NCI-H2227 (cell line): ENCODE measurements around the gene ADAM22.
"Not testable (repeated sequence)": the region's sequence is repeated elsewhere in the genome, so short reads cannot be mapped to it uniquely, and the experiment has no call there.

Source experiments
- DNase-seq: peaks from one replicate; lab custom pipeline; 2025; ENCODE audit not compliant: unreplicated experiment; lab: John Stamatoyannopoulos, UW

Gene ADAM22

DNA sequence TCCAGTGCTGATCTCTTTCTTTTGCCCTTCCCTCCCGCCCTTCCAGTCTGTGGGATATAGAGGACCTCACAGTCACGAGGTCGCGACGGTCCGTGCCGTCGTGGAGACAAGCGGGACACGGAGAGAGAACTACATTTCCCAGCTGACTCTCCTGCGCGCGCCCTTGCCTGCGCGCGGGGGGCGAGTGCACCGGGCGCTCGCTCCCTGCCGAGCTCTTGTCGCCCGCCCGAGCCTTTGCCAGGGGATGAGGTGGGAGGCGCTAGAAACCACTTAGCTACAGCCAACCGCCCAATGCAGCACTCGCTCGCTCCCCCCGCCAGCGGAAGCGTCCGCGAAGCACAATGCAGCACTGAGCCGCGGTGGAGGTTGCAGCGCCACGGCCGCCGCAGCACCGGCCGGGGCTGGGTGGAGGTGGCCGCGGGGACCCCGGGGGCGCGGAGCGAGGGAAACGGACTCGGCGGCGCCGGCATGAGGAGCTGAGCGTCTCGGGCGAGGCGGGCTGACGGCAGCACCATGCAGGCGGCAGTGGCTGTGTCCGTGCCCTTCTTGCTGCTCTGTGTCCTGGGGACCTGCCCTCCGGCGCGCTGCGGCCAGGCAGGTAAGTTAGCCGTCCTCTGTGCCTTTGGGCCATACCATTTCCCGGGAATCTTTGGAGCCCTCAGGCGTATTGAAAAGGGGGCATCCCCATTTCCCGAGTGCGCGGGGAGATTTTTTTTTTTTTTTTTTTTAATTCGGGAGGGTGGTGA, at the start of gene ADAM22:
ADAM22 (plus strand) TSS at position 299 of the 746 bp plus-strand sequence; CDS start at position 514, 215 bp downstream.
- DNase-seq: peak; percentile 97

- DNase-seq: no peak
Observed at GRCh38 chr7:87885018-87885417, 49.0 kb upstream of the ADAM22 start.

DNA sequence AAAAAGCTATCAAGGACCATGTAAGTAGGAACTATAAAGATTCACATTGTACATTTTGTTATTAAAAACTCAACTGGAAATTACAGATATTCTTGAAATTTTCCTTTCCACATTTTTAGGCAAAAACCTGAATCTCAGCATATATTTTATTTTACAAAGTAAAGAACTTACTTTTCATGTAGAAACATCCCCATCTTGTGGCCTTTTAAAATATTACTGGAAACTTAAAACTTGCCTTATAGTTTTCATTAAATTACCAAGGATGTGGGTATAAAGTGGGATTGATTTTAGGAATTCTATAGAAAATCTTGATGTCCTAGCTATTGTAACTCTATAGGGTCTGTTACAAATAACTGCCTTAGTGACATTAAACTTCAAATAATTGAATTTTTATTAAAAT, 47.2 kb upstream of the ADAM22 start:
- DNase-seq: peak; percentile 36

- DNase-seq: no peak
Observed at GRCh38 chr7:87895363-87895762, 38.7 kb upstream of the ADAM22 start.

DNA sequence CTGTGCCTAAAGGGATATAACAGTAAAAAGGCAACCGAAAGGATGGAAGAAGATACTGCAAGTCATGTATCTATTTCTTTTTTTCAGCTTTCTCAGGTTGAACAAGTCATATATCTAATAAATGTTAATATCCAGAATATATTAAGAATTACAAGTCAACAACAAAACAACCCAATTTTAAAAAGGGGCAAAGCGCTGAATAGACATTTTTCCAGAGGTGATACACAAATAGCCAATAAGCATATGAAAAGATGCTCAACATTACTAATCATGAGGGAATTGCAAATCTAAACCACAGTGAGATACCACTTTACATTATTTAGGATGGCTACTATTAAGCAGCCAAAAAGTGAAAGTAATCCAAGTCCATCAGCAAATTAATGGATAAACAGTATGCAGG, 34.8 kb upstream of the ADAM22 start:
- DNase-seq: no peak

- not testable (repeated sequence) for DNase-seq
Observed at GRCh38 chr7:87907136-87907906, 26.7 kb upstream of the ADAM22 start.

- DNase-seq: not testable (repeated sequence)
Observed at GRCh38 chr7:87908814-87909213, 25.2 kb upstream of the ADAM22 start.

- DNase-seq: no peak
Observed at GRCh38 chr7:87912121-87912520, 21.9 kb upstream of the ADAM22 start.

DNA sequence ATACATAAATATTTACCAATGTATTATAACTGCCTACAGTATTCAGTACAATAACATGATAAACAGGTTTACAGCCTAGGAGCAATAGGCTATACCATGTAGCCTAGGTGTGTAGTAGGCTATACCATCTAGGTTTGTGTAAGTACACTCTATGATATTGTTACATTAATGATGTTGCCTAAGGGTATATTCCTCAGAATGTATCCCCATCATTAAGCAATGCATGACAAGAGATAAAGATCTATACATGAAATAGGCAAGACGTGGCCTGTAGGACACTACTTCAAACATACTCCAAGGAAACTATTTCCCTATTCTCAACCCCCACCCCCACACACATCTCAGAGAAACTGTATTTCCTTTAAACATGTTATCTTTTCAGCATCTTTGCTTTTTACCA, 15.3 kb upstream of the ADAM22 start:
- DNase-seq: no peak

- DNase-seq: no peak
Observed at GRCh38 chr7:87919875-87920274, 14.2 kb upstream of the ADAM22 start.

DNA sequence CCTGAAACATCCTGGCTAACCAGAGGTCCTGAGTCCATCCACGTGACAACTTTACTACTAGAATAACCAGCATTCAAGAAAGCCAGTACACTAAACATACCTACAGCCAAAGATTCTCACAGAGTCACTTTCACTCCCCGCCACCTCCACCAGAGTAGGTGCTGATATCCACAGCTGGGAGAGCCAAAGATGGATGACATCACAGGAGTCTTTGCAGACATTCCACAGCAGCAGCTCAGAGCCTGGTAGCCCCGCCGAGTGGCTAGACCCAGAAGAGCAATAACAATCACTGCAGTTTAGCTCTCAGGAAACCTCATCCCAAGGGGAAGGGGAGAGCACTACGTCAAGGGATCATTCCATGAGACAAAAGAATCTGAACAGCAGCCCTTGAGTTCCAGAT, 13.5 kb upstream of the ADAM22 start:
- no peak for DNase-seq

GRCh38 chr7:87922759-87923395, 11.2 kb upstream of the ADAM22 start:
- not testable (repeated sequence) for DNase-seq

DNA sequence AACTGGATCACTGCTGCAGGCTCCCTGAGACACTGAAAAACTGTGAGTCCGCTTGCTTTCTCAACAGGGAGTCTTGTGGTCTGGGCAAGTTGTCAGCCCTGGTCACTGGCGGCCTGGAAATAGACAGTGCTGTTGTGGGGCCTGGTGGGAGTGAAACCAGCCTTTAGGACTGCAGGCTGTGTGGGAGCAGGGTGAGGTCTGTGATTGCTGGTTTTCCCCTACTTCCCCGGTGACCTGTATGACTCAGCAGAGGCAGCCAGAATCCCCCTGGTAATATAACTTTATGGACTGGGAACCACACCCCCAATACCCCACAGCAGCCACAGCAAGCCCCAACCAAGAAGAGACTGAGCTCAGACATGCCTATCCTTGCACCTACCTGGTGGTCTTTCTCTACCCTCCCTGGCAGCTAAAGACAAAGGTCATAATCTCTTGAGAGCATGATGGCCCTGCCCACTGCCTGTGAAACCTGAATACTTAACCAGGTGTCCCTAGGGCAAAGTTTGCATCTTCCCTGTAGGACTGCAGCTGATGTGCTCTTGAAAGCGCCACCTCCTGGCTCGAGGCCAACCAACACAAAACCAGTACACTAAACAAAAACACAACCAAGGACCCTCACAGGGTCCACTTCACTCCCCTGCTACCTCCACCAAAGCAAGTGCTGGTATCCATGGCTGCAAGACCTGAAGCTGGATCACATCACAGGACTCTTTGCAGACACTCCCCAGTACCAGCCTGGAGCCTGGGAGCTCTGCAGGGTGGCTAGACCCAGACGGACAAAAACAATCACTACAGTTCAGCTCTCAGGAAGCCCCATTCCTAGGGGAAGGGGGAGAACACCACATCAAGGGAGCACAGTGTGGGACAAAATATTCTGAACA, 7.2 kb upstream of the ADAM22 start:
- no peak for DNase-seq

- no peak for DNase-seq
Observed at GRCh38 chr7:87933605-87933952, 472 bp upstream of the ADAM22 start.

DNA sequence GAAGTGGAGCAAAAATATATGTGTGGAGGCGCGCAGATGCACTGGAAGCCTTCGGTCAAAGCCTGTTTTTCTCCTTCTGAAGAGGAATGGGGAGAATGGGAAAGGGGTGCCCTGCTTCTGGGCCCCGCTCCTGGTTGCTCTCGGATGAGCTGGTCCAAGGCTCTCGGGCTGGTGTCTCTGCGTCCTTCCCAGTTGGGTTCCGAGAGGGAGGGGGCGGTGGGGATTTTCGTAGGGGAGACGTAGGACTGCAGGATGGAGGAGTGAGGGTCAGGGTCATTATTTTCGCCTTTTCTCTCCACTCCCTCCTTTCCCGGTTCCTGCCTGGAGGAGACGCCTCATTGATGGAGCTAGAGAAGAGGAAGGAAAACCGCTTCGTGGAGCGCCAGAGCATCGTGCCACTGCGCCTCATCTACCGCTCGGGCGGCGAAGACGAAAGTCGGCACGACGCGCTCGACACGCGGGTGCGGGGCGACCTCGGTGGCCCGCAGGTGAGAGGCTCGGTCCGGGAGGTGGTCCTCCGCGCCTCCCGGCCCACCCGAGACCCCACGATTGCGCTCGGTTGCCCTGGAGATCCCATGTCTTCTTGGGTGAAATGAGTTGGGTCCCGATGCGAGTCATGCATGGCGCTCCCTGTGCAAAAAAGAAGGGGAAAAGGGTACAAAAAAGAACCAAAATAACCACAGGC, 790 bp downstream of the ADAM22 start:
- peak; percentile 62 for DNase-seq

- DNase-seq: no peak
Observed at GRCh38 chr7:87935384-87935706, 1.3 kb downstream of the ADAM22 start.

- DNase-seq: no peak
Observed at GRCh38 chr7:87941138-87941537, 7.1 kb downstream of the ADAM22 start.

DNA sequence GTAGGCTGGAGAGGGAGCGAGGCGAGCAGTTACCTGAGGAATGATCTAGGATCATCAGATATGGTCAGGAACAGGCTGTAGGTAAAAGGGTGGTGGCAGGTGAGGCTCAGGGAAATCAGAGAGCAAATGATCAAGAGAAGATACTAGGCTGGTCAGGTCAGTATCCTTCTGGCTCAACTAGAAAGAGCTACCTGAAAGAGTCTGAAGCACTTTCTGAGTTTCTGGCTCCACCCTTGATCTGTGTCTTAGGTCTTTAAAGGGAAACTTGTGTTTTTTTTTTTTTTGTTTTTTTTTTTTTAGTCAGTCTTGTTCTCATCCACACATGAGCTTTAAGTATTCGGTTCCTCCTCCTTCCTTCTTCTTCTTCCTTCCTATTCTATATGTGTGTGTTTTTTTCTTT, 10.5 kb downstream of the ADAM22 start:
- DNase-seq: no peak

GRCh38 chr7:87945926-87946325, 11.9 kb downstream of the ADAM22 start:
- not testable (repeated sequence) for DNase-seq

DNA sequence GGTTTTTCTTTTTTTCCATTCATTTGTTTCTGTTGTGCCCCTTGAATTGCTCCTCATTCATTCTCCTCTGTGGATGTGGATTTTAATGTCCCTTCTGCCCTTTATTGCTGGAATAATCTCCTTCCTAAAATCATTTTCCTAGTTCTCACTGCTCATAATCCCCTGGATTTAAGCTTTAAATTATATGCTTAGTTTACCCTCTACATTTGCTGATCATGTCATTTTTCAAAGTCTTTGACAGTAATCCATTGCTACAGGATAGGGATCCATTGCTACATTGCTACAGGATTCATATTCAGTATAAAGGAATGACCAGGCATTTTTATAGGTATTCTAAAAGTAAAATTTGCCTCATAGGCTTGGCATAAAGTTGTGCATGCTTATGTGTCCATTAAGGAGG, 14.3 kb downstream of the ADAM22 start:
- DNase-seq: no peak

DNA sequence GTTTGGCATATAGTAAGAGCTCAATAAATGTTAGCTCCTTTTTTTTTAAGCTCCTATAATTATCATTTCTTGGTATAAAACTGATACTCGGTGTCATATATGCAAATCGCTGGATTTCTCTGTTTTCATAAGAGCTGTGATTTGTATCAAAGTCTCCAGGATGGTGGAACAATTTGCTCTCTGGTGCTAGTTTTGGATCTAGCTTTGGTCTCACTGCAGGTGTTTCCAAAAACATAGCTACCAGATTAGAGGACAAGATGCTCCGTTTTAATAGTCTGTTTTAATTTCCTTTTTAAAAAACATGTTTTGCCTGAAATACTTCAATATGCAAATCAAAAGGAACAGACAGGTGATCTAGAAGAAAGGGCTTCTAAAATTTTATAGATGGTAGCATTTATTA, 25.3 kb downstream of the ADAM22 start:
- no peak for DNase-seq
